Fibroblast of skin of scalp (primary cell): ENCODE results near the gene SLC36A3.
"Not testable (repeated sequence)": the region's sequence is repeated elsewhere in the genome, so short reads cannot be mapped to it uniquely, and the experiment has no call there.

ENCODE experiments used
- DNase-seq: peaks from one replicate; pipeline ENCODE4 v3.0.0-alpha.2; 2013

The SLC36A3 gene

DNA sequence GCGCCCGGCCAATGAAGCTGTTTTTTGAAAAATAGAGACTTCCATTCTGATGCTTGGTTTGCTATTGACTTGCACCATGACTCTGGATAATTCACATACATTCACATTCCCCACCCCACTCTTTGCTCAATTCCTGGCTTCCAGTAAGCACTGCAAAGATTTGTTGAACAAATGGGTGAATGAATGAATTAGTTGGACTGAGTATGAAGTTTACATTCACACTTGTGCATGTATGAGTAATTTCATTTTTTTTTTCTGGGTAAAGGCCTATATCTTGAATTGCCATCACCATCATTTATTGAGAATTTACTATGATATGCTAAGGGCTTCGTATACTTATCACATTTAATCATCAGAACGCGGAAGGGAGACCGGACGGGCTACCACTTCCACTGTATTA, 65.9 kb downstream of the SLC36A3 start:
- DNase-seq = no peak

DNA sequence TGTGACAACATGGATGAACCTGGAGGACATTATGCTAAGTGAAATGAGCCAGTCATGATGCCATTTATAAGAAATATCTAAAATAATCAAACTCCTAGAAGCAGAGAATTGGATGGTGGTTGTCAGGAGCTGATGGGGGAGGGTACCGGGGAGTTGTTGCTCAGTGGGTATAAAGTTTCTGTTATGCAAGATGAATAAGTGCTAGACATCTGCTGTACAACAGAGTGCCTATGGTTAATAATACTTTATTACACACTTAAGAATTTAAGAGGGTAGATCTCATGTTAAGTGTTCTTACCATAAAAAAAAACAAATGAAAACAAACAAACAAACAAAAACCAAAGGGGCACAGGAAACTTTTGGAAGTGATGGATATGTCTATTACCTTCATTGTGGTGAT, 66.7 kb downstream of the SLC36A3 start:
- DNase-seq = no peak

DNA sequence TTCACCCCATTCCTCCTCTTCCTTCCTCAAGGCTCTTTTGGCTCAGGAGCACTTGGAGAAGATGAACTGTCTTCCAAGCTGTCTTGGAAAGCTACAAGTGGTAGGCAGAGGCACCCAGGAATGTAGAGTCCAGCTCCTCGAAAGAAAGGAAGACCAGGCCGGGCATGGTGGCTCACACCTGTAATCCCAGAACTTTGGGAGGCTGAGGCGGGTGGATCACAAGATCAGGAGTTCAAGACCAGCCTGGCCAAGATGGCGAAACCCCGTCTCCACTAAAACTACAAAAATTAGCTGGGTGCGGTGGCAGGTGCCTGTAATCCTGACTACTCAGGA, 68.4 kb downstream of the SLC36A3 start:
- DNase-seq = not testable (repeated sequence)

DNA sequence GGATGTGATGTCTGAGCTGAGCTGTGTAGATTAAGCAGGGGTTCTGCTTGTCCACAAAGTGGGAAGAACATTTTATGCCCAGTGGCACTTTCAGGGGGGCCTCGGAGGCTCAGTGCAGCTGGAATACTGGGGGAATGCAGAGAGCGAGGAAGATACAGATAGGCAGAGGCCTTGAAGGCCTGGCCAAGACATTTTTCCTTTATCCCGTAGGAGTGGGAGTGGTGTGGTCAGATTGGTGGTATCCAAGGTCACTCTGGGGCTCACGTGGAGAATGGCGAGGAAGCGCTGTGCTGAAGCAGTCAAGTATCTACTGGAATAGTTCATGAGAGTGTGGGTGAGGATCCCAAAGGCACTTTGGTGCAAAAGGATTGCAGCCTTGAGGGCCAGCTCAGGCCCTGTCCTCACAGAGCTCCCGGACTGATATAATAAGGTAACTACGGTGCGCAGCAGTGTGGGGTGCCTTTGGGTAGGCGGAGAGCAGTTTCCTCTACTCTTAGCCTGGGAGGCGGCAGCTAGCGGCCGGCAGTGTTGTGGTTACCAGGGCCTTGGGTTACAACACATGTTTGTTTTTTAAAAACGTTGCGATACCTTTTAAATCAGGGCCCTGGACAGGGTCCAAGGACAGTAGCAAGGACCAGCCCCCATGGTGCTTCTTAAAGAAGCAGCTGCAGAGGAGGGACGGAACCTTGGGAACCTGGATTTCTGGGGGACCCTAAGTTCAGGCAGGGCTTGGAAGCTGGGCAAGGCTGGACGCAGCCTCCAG, 68.9 kb downstream of the SLC36A3 start:
- no peak for DNase-seq

DNA sequence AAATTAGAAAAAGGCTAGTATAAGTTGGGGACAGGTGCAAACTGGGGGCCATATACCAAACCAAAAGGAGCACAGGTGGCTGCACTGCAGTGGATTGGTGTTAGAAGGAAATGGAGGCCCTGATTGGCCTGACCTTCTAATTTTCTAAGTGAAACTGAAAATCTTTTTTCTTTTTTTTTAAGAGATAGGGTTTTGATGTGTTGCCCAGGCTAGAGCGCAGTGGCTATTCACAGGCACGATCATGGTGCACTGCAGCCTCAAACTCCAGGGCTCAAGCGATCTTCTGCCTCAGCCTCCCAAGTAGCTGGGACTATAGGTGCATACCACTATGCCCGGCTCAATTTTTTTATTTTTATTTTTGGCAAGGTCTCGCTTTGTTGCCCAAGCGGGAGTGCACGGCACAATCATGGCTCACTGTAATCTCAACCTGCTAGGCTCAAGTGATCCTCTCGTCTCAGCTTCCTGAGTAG, 69.9 kb downstream of the SLC36A3 start:
- no peak for DNase-seq

DNA sequence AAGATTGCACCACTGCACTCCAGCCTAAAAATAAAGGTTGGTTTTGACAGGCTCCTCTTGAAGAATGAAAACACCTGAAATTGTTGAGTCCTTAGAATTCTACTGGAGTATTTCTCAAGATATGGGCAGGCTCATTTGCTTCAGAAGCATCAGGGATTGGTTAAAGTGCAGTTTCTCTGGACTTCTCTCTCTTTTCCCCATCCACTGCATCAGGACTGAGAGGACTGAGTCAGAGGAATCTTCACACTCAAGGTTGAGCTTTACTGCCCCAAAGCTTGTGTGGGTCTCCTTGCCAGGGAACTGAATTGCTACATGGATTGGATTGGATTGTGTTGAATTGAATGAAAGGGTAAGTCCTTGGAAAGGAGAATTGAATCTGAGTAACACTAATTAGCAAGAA, 72.2 kb downstream of the SLC36A3 start:
- DNase-seq = no peak

DNA sequence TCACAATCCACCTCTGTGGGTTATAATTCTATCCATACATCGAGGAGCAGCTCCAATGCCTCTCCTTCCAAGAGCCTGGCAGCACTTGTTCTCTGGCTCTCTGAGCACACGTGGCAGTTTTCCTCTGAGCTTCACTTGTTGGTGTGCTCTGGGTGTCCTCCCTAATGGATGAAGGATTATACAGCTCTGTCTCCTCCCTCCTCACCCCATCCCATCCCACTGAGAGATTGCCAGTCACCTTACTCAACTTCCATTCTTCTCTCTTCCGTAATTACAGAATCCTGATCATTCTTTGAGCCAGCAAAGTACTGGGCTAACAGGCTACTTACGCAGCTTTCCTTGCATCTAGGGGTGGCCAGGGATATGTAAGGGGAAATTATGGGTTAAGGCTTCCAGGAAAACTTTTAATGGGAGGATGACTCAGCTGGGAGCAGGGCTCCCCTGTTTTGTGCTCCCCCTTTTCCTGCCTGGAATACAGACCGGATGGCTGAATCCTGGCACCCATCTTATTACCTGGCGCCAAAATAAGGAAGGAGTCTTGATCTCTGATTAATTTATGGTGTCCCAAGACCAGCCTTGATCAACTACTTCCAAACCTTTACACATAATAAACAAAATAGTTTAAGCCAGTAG, 73.4 kb downstream of the SLC36A3 start:
- no peak for DNase-seq

DNA sequence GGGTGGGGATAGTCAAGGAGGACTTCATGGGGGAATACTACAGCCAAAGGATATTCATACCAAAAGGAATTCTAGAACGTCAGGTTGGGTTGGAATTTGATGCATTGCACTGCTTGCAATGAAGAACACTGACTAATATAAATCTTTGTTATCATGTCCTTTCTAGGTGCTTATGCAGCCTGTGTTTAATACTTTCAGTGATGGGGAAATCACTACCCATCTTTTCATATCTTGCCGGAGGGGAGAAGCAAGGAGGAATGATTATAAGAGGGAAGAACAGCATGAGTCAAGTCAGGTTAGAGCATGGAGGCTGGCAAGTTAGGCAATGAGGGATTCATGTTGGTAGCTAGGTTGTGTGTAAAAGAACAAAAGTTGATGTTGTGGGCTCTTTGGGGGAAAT, 74.6 kb downstream of the SLC36A3 start:
- no peak for DNase-seq

DNA sequence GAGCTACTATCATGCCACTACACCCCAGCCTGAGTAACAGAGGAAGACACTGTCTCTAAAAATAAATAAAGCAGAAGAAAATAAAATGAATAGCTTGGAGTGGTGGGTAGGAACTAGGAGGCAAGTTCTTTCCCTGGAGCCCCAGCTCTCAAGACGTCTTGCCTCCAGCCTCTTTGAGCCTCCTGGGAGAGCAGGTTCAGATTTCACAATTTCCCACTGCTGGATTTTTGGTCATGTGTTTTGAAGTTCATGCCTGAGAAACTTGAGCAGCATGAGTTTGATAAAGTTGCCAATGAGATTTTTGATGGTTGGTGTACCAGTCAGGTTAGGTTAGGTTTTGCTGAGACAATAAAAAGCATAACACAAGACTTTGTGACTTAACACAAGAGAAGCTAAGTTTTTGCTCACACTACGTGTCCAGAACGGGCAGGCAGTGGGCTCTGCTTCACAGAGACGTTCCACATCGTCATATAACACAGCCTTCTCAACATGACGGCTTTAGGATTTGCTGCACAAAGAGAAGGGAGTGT, 75.6 kb downstream of the SLC36A3 start:
- DNase-seq = no peak
